ENCODE data around the gene GTF2A1L.
"Not testable (repeated sequence)": the region's sequence is repeated elsewhere in the genome, so short reads cannot be mapped to it uniquely, and the experiment has no call there.

GTF2A1L gene, protein sequence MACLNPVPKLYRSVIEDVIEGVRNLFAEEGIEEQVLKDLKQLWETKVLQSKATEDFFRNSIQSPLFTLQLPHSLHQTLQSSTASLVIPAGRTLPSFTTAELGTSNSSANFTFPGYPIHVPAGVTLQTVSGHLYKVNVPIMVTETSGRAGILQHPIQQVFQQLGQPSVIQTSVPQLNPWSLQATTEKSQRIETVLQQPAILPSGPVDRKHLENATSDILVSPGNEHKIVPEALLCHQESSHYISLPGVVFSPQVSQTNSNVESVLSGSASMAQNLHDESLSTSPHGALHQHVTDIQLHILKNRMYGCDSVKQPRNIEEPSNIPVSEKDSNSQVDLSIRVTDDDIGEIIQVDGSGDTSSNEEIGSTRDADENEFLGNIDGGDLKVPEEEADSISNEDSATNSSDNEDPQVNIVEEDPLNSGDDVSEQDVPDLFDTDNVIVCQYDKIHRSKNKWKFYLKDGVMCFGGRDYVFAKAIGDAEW

DNA sequence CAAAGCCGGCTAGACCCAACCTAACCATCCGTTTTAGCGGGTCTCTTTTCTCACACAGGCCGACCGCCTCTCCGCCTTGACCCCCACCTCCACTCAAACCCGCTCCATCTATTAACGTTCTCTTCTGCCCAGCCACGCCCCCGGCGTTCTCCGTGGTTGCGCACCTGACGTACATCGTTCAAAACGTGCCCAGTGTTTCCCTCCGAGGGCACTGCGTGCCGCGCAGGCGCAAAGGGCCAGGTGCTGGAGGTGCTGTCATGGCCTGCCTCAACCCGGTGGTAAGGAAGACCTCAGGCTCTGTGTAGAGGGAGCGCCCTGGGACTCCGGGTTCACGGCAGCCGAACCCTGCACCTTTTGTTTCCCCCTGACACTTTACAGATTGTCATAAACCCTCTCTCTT is at the start of gene GTF2A1L:
TSS of gene GTF2A1L (plus strand) at position 239 of the 400 bp plus-strand sequence. CDS start at position 258, 19 bp downstream.
- no peak for DNase-seq (ENCODE audit: low read depth)

DNA sequence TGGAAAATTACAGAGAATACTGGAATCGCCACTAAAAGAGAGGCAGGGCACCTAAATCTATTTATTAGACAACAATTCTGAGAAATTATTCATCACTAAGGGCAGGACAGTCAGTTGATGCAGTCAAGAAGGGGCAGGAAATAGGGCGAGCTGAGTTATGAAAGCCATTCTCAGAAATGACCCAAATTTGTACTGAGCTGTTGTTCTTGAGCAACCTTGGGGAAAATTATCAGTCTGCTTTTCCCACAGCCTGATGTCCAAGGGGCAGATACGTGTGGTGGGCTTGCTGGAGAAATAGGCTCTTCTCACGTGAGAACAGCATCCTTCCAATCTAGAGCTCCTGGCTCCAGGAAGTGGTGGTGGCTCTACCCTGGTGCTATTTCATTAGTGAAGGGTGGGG is 49.1 kb upstream of the GTF2A1L start:
- DNase-seq (ENCODE audit: low read depth), result no peak

DNA sequence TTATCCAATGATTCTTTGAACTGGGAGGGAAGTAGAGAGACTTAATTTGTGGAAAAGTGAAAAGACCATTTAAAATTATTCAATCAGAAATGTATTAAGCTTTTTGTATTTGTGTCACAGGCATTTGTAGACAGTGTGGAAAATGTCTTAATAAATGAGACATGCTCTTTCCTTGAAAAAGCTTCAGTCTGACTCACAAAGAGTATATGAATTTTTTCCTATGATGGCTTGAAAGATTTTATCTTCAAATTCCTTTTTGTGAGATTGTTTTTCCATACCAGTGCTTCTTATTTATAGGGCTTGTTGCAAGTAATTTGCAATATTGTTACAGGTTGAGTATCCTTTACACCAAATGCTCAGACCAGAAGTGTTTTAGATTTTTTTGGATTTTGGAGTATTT is 48.2 kb upstream of the GTF2A1L start:
- no peak for DNase-seq (ENCODE audit: low read depth)

DNA sequence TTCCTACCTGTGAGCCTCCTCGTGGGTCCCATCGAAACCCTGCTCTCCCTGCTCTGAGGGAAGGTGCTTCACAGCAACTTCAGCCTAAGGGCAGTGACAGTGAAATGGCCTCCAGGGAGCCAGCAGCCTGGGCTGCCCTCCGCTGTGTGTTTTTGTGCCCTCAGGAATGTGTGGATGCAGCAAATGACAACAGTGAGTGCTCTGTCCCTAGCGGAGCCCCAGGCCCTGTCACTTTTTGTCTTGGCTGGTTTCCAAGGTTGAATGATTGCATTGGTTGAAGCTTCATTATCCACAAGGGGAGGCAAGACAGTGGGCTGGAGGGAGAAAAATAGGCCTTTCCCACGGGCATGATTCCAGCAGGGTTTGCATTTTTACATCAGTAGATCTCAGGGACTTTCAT is 44.8 kb upstream of the GTF2A1L start:
- DNase-seq (ENCODE audit: low read depth), result no peak

DNA sequence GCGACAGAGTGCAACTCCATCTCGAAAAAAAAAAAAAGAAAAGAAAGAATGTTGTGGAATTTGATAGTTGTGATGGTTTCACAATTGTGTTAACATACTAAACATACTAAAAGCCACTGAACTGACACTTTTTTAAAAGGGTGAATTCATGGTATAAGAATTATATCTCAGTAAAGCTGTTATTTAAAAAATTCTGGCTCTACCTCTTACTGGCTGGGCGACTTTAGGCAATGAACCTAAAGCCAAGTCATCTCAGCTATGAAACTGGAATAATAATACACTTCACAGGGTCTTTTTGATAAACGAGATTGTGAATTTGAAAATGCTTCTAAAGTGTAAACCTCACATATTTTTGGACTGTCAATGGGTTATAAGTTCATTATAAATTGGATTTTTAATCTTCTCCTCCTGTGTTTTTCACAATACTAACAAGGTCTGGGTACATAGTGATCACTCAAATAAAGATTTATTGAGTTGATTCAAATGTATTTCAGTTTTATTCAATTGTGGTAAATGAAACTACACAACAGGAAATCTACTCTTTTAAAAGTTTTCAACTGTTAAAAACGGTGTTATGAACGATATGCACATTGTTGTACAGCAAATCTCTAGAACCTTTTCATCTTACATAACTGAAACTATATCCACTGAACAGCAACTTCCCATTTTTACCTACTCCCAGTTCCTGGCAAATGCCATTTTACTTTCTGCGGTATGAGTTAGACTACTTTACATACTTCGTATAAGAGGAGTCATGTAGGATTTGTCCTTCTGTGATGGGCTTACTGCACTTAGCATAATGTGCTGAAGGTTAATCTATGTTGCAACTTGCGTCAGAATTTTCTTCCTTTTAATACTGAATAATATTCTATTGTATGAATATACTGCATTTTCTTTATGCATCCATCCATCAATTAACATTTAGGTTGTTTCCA is 43.0 kb upstream of the GTF2A1L start:
- DNase-seq (ENCODE audit: low read depth), result no peak

DNA sequence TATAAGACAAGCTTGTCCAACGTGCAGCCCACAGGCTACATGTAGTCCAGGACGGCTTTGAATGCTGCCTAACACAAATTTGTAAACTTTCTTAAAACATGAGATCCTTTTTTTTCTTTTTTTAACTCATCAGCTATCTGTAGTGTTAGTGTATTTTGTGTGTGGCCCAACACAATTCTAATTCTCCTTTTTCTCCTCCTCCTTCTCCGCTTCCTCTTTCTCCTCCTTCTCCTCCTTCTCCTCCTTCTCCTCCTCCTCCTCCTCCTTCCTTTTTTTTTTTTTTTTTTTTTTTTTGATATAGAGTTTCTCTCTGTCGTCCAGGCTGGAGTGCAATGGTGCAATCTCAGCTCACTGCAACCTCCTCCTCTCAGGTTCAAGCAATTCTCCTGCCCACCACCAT is 39.3 kb upstream of the GTF2A1L start:
- no peak for DNase-seq (ENCODE audit: low read depth)

DNA sequence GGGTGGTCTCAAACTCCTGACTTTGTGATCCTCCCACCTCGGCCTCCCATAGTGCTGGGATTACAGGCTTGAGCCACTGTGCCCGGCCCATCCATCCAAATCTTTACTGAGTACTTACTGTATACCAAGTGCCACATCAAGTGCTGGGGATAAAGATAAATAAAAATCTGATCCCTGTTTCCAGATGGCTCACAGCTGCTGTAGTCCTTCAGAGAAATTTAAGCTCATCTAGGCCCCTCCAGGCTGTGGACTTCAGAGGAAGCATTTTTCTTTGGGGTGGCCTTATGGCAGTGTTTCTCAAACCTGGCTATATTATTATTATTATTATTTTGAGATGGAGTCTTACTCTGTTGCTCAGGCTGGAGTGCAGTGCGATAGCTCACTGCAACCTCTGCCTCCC is 33.7 kb upstream of the GTF2A1L start:
- DNase-seq (ENCODE audit: low read depth), result no peak

DNA sequence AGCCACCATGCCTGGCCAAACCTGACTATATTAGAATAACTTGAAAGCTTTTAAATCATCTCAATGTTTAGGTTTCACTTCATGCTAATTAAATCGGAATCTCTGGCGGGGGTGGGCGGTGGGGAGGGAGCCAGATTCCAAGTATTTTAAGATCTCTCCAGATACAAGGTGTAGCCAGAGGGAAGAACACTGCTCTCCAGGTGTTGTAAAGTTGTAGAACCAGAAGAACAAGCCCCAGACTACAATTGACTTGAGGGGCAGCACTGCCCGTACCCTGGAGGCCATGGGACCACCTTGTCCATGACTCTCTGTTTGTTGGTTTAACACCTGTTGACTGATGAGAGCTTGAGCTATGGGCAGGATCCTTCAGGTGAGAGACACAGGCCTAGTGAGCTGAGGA is 33.1 kb upstream of the GTF2A1L start:
- DNase-seq (ENCODE audit: low read depth), result no peak

DNA sequence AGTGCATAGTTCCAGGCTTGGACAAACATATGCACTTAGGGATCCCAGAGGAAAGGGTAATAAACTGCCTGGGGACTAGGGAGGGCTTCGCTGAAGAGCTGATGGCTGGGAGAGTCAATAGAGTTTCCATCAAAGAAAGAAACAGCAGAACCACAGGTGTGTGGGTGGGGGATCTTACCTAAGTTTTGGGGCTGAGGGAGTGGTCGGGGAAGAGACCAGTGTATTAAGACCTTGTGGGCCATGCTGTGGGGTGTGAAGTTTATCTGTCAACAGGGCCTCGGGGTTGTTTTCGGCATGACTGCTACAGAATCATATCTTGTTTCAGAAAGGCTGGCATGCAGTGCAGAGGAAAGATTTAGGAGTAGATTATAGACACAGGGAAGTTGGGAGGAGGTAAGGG is 31.2 kb upstream of the GTF2A1L start:
- no peak for DNase-seq (ENCODE audit: low read depth)

DNA sequence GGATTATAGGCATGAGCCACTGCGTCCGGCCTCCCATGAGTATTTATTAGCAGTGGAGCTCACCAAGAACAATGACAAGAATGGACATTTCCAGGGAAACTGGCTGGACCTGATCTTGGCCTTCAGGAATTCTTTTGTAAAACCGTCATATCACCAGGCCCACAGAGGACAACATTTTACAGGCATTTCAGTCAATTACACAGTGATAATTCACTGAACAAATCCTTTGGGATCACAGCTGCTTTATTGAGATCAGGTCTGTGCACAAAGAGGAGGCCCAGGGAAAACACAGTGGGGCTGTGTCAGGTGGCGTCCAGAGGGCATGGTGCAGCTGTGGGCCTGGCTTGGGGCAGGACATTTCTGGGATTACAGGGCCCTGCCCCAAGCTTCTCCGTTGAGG is 30.1 kb upstream of the GTF2A1L start:
- DNase-seq (ENCODE audit: low read depth), result no peak

DNA sequence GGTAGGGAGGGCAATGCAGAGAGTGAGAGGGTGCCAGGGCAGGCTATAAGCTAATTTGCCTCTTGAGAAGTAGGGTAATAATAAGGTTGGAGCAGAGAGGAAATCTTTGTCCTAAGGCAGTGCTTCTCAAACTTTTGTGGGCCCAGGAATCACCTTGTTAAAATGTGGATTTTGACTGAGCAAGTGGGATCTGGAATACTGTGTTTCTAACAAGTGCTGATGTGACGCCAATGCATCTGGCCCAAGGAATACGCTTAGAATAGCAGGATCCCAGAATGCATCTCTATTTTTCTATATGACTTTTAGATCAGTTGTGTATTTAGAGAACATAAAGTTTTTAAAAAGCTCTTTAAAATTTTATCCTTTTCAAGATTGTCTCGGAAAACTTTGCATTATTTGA is 29.7 kb upstream of the GTF2A1L start:
- DNase-seq (ENCODE audit: low read depth), result no peak

DNA sequence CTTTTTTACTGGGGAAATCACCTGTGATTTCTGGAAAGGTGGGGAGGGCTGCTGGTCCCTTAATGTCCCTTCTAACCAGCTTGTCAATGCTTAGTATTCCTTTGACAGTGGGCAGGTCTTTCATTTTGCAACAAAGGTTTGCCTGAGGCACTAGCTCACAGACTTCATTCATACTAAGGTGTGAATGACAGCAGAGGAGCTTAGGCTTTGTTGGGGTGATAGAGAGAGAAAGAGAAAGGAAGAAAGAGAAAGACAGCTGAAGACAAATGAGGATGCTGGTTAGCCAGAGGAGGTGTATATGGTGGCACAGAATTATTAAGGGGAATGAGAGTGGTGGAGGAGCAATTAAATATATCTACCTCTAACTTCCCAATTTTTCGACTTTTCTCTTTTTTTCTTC is 28.9 kb upstream of the GTF2A1L start:
- no peak for DNase-seq (ENCODE audit: low read depth)

DNA sequence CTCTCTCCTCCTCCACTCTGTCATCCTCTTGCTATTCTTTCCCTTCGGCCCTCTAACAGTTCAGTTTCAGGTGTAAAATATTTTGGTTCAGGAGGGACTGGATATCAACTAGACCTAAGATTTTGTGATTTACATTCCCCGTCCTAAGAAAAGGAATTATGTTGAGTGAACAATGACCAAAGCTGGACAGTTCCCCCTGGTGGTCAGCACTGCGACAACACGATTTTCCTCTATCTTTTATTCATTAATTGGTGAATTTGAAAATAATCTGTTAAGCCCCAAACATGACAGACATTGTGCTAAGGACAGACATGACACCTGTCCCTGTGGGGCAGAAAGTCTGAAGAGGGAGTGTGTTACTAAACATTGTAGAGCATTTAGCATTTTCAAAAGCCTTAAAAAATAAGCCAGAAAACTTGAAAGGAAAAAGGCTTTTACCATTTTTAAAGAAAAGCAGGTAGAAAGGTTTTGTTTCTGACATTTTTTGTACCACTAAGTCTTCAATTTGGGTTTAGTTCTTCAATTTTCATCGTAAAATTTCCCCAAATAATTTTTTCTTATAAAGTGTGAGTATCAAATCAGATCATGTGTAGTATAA is 28.4 kb upstream of the GTF2A1L start:
- no peak for DNase-seq (ENCODE audit: low read depth)

DNA sequence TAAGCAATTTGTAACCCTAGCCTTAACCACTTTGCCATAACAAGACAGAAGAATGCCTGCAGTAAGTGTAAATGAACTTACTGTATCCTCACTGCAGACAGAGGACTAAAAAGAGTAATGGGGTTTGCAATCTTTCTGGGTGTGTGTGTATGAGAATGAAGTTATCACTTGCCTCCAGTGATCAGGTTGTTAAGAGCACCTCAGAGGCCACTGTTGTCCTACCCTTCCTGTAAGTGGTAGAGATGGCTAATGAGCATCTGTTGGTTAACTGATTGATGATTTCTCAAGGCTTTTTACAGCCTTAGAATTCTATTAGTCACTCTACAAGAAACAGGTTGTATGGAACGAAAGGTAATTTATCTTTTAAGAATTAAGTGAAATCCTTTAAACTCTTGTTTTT is 27.6 kb upstream of the GTF2A1L start:
- no peak for DNase-seq (ENCODE audit: low read depth)

DNA sequence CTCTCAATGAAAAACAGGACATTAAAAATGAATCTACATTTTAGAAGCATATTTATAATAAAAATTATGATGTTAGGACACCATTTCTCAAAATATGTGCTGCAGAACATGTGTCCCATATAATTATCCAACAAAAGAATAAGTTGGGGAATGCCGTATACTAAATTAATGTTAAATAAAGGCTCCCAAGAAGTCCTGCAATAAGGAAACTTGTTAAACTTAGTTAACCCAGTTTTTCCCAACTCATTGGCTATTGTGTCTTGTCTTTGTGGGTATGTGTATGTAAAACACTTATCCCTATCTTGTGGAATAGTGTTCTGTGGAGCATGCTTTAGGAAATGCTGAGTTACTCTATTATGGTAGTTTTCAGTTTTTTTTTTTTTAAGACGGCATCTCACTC is 25.6 kb upstream of the GTF2A1L start:
- no peak for DNase-seq (ENCODE audit: low read depth)

DNA sequence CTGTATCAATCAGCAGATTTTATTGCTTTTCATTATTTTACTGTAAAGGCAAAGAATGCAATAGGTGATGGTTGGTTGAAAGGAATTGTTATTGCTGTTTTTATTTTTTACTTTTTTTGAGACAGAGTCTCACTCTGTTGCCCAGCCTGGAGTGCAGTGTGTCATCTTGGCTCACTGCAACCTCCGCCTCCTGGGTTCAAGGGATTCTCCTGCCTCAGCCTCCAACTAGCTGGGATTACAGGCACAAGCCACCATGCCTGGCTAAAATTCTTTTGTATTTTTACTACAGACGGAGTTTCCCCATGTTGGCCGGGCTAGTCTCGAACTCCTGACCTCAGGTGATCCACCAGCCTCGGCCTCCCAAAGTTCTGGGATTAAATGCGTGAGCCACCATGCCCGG is 20.9 kb upstream of the GTF2A1L start:
- DNase-seq (ENCODE audit: low read depth), result not testable (repeated sequence)

DNA sequence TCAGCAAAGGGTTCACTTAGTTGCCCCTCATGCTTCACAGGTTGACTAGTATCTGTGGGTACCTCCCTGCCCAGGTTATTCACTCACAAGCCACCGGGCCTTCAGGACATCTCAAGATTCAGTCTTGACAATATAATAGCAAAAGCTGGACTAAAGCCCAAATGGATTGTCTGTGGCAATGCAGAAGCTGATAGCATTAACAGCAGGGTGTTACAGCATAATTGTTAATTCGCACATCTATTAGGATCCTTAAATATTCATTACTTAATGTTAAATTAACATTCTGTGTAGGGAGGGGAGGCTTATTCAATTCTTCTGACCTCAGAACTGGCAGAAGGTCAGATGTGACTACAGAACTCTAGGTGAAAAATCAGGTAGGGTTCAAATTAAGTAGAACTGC is 20.2 kb upstream of the GTF2A1L start:
- no peak for DNase-seq (ENCODE audit: low read depth)

DNA sequence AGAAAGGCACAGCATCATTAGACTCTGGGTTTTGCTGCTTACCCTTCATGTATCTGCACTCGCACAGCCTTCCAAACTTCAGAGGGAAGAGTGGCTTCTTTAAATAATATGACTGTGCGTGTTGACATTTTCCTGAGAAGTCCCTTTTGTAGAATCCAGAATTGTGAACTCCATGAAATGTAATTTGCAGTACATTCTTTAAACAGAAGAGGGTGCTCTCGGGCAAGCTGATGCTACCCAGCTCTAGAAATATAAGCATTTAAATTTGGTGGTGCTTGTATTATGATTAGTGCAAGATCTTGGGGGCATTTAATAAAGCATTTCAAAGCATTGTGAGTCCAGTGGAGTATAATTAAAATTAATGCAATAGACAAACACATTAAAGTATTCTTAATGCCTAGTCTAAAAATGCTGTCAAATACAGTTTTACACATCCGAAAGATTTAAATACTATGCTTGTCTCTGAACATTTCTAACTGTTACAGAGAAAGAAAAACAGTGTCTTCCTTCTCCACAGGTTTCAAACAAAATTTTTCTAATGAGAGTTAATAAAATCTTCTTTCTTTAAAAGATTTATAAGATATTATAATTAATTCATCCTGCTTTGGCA is 17.3 kb upstream of the GTF2A1L start:
- DNase-seq (ENCODE audit: low read depth), result no peak

DNA sequence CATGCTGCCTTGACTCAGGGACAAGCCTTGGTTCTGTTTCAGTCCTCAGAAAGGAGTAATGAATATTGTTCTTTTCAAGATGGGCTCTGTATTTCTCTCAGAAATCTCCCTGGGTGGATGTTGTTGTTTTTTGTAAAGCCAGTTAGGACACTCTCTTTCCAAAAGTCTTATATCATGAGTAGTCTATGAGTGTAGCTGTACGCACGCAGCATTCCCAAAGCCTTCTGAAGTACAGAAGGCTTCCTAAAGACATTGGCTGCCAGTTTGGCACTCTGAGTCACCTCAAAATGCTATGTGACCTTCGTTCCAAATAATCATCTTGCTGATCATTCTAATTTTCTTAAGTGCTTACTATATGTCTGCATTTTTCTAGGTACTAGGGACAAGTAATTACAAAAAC is 16.7 kb upstream of the GTF2A1L start:
- peak; percentile 32 for DNase-seq (ENCODE audit: low read depth)

DNA sequence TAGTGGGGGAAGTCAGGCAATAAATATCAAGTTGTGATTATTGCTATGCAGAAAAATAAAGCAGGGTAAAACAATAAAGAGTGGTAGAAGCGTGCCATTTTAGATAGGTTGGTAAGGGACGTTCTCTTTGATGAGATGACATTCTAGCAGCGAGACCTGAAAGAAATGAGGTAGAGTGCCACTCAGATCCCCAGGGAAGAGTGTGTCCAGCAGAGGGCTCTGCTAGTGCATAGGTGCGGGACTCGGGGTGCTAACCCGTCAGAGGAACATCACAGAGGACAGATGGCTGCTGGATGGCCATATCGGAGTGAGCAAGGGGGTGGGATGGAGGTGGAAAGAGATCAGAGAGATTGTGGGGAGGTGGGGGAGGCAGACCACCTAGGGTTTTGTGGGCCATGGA is 16.3 kb upstream of the GTF2A1L start:
- DNase-seq (ENCODE audit: low read depth), result no peak

DNA sequence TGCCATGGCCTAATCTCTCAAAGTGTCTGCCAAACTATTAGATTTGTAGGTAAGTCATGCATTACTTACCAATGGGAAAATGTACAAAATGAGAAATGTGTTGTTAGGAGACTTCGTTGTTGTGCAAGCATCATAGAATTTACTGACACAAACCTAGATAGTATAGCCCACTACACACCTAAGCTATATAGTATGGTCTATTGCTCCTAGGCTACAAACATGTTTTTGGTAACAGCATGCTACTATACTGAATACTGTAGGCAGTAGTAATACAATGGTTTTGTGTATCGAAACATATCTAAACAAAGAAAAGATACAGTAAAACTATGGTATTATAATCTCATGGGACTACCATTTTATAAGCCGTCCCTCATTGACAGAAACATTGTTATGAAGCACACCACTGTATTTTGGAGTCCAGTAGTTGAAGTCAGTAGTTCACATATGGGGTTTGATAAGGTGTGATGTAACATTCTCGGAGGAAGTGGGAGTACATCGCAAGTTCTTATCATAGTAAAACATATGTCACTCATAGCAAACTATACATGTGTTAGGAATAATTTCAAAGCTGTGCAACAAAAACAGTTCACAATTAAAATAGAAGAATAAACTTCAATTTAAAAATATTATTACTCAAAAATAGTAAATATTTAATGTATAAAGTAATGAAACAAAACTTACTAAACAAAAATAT is 12.0 kb upstream of the GTF2A1L start:
- no peak for DNase-seq (ENCODE audit: low read depth)

Data from non-pigmented ciliary epithelial cell (primary cell).